Natural killer cell (primary cell): ENCODE data around the gene GEMIN8. TPM values are rescaled to one million over a fixed set of nuclear protein-coding genes. Genes with fewer than 3 reads are reported as not detected.

Source experiments
- ATAC-seq, 3 donors: fragments of 150-1000 bp in 2 of 3; fragments of 200-7000 bp in 1 of 3; cut with Tn5 transposase; 1 replicate in 1 of 3; 2 replicates in 2 of 3; pipeline ENCODE4 v1.10.0; 2021; ENCODE audit warnings: mild to moderate bottlenecking in 2 of 3, moderate library complexity in 2 of 3
- DNase-seq, 2 donors: peaks; one replicate each; pipeline versions ENCODE4 v3.0.0 to v3.0.0-alpha.2; 2013 to 2021; ENCODE audit warnings: mixed read lengths in 1 of 2
- H3K27ac ChIP-seq: one replicate; pipeline ENCODE4 v1.5.1; 2013; ENCODE audit warnings: mild to moderate bottlenecking, low read length
- H3K27me3 ChIP-seq: one replicate; pipeline ENCODE4 v1.6.1; 2013; ENCODE audit warnings: low read length; ENCODE audit not compliant: control insufficient read depth, insufficient read depth
- H3K36me3 ChIP-seq: one replicate; pipeline ENCODE4 v1.6.1; 2013; ENCODE audit warnings: low read length; ENCODE audit not compliant: control insufficient read depth, insufficient read depth
- H3K4me1 ChIP-seq: one replicate; pipeline ENCODE4 v1.6.1; 2013; ENCODE audit warnings: low read length; ENCODE audit not compliant: control insufficient read depth, insufficient read depth
- H3K4me3 ChIP-seq: one replicate; pipeline ENCODE4 v1.5.1; 2013; ENCODE audit warnings: low read length
- H3K9me3 ChIP-seq: one replicate; pipeline ENCODE4 v1.6.1; 2013; ENCODE audit warnings: low read length; ENCODE audit not compliant: control insufficient read depth, insufficient read depth
- H3K27ac Mint-ChIP-seq, 2 donors: one replicate each; pipeline ENCODE4 v1.8.0; 2022; ENCODE audit warnings: mild to moderate bottlenecking in 2 of 2, mixed read lengths in 2 of 2, moderate library complexity in 1 of 2
- H3K27me3 Mint-ChIP-seq, 2 donors: one replicate each; pipeline ENCODE4 v1.8.0; 2022; ENCODE audit warnings: low read depth in 2 of 2, mixed read lengths in 2 of 2
- H3K36me3 Mint-ChIP-seq: one replicate; pipeline ENCODE4 v1.8.0; 2022; ENCODE audit warnings: mixed read lengths
- H3K4me1 Mint-ChIP-seq, 2 donors: one replicate each; pipeline ENCODE4 v1.8.0; 2022; ENCODE audit warnings: mixed read lengths in 2 of 2
- H3K4me3 Mint-ChIP-seq: one replicate; pipeline ENCODE4 v1.8.0; 2022; ENCODE audit warnings: mild to moderate bottlenecking, moderate library complexity, mixed read lengths
- H3K9me3 Mint-ChIP-seq, 2 donors: one replicate each; pipeline ENCODE4 v1.8.0; 2022; ENCODE audit warnings: mixed read lengths in 2 of 2
- CTCF ChIP-seq: fragments of 200-600 bp; IDR thresholded peaks from one replicate; pipeline ENCODE4 v1.8.0; 2022; ENCODE audit warnings: antibody characterized with exemption
- WGBS: methylation state at CpG from one replicate; pipeline ENCODE4 v1.1.7; 2013; ENCODE audit warnings: missing lambda C conversion rate; ENCODE audit not compliant: insufficient coverage; 5-methylcytosine and 5-hydroxymethylcytosine counted together
- intact Hi-C: fragments of 100-400 bp; cut with micrococcal nuclease; formaldehyde crosslinking; loops from one replicate; pipeline ENCODE4 v1.14.2; 2022
- total RNA-seq, 4 donors: library from RNA; stranded (reverse); fragments of 120-200 nt in 1 of 4; gene quantifications; one replicate each; pipeline versions ENCODE4 v1.2.3 to v1.2.4, GENCODE V29; 2013 to 2022

Gene GEMIN8
- total RNA-seq, 3 donors from 2014 or later (not counting 1 experiment from before 2014, with no cell fraction given) = 8.8 to 13.4 (median 9.7) TPM

GRCh38 chrX:14015941-14016340 lies 13.8 kb downstream of the GEMIN8 start:
- H3K36me3 ChIP-seq = peaks cover 8% of the 10 kb centered on the region
- H3K9me3 Mint-ChIP-seq = no peaks in the 10 kb centered on the region
- WGBS = 80% methylated on average over 3 of the region's 4 CpGs
- H3K4me3 ChIP-seq = no peak overlapping the region
- no peak overlapping the region for H3K27ac Mint-ChIP-seq
- H3K4me1 Mint-ChIP-seq = peaks cover 5 to 7% of the 10 kb centered on the region in 2 donors
- no peak overlapping the region for H3K4me3 Mint-ChIP-seq
- DNase-seq (no peak), ATAC-seq (no peak)
- no peaks in the 10 kb centered on the region for H3K9me3 ChIP-seq
- TF ChIP-seq CTCF = no peak
- no peak overlapping the region for H3K27ac ChIP-seq
- H3K27me3 Mint-ChIP-seq = no peaks in the 10 kb centered on the region
- H3K27me3 ChIP-seq = no peaks in the 10 kb centered on the region
- no peaks in the 10 kb centered on the region for H3K36me3 Mint-ChIP-seq
- no peaks in the 10 kb centered on the region for H3K4me1 ChIP-seq
- intact Hi-C loops = no loop called here

- peaks cover 7% of the 10 kb centered on the region for H3K36me3 ChIP-seq
- intact Hi-C loops = no loop called here
- H3K27me3 Mint-ChIP-seq = no peaks in the 10 kb centered on the region
Measured at GRCh38 chrX:14015294-14015693, 14.4 kb downstream of the GEMIN8 start.

GRCh38 chrX:14014526-14014925 lies 15.2 kb downstream of the GEMIN8 start:
- H3K27ac ChIP-seq = no peak overlapping the region

More at GRCh38 chrX:14015294-14015693, 14.4 kb downstream of the GEMIN8 start:
- Mint-ChIP-seq H3K9me3 (no peaks in the 10 kb centered on the region), H3K4me3 (no peak overlapping the region), H3K4me1 (peaks cover 5 to 7% of the 10 kb centered on the region in 2 donors), H3K36me3 (no peaks in the 10 kb centered on the region), H3K27ac (no peak overlapping the region)
- no peaks in the 10 kb centered on the region for H3K9me3 ChIP-seq
- no CpG with 5 or more reads among the region's 2 CpGs for WGBS
- TF ChIP-seq CTCF = no peak
- no peak overlapping the region for H3K4me3 ChIP-seq
- no peak for ATAC-seq
- H3K27me3 ChIP-seq = no peaks in the 10 kb centered on the region
- no peak for DNase-seq
- no peaks in the 10 kb centered on the region for H3K4me1 ChIP-seq
- H3K27ac ChIP-seq = no peak overlapping the region

More at GRCh38 chrX:14014526-14014925, 15.2 kb downstream of the GEMIN8 start:
- Histone ChIP-seq H3K27me3 (no peaks in the 10 kb centered on the region), H3K9me3 (no peaks in the 10 kb centered on the region), H3K4me3 (no peak overlapping the region), H3K4me1 (no peaks in the 10 kb centered on the region), H3K36me3 (peaks cover 5% of the 10 kb centered on the region)
- H3K9me3 Mint-ChIP-seq = no peaks in the 10 kb centered on the region
- H3K36me3 Mint-ChIP-seq = no peaks in the 10 kb centered on the region
- no peaks in the 10 kb centered on the region for H3K27me3 Mint-ChIP-seq
- no peak overlapping the region for H3K4me3 Mint-ChIP-seq
- 48% methylated on average over 4 of the region's 4 CpGs for WGBS
- no peak for TF ChIP-seq CTCF
- H3K27ac Mint-ChIP-seq = no peak overlapping the region
- ATAC-seq (no peak), DNase-seq (no peak)
- H3K4me1 Mint-ChIP-seq = peaks cover 5 to 7% of the 10 kb centered on the region in 2 donors
- intact Hi-C loops = no loop called here
